Suprapubic skin (tissue), 4 donors: ENCODE results near the gene ECE1.

Experiments used
- EP300 ChIP-seq: sonication (generic); formaldehyde crosslinking; IDR thresholded peaks from one replicate; pipeline ENCODE4 v1.6.1; 2017; ENCODE audit warnings: antibody characterized with exemption
- POLR2A ChIP-seq, 2 donors: fragments of 450-650 bp; IDR thresholded peaks; one replicate each; pipeline ENCODE4 v1.6.1; 2017; ENCODE audit warnings: antibody characterized with exemption in 2 of 2, mild to moderate bottlenecking in 2 of 2, moderate library complexity in 2 of 2
- POLR2AphosphoS5 ChIP-seq, 3 donors: sonication (generic); formaldehyde crosslinking; IDR thresholded peaks; one replicate each; pipeline ENCODE4 v1.6.1; 2017; ENCODE audit warnings: antibody characterized with exemption in 3 of 3
- TF ChIP-seq, protein P1 (sequence below), 2 donors: fragments of 200-600 bp in 1 of 2; fragments of 450-650 bp in 1 of 2; sonication (generic) in 1 of 2; IDR thresholded peaks; one replicate each; pipeline ENCODE4 v1.5.1; 2016 to 2019; ENCODE audit warnings: antibody characterized with exemption in 2 of 2, mild to moderate bottlenecking in 1 of 2, moderate library complexity in 1 of 2

DNA sequence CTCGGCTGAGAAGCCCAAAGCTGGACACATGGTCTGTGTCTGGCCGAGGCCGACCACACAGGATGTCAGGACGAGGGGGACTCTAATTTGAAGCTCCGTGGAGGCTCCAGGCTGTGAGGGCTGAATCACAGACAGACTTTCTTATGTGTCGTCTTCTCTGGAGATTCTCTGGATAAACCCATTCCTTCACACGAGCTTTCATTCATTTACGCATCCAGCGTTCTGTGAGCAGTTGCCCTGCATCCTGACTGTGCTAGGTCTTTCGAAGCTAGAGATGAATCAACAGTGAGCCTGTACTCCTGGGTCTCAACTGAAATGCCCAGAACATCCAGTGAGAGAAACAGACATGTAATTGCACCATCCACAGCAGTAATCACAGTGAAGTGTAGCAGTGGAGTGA, 49.6 kb downstream of the ECE1 start:
- TF ChIP-seq, protein P1, sequence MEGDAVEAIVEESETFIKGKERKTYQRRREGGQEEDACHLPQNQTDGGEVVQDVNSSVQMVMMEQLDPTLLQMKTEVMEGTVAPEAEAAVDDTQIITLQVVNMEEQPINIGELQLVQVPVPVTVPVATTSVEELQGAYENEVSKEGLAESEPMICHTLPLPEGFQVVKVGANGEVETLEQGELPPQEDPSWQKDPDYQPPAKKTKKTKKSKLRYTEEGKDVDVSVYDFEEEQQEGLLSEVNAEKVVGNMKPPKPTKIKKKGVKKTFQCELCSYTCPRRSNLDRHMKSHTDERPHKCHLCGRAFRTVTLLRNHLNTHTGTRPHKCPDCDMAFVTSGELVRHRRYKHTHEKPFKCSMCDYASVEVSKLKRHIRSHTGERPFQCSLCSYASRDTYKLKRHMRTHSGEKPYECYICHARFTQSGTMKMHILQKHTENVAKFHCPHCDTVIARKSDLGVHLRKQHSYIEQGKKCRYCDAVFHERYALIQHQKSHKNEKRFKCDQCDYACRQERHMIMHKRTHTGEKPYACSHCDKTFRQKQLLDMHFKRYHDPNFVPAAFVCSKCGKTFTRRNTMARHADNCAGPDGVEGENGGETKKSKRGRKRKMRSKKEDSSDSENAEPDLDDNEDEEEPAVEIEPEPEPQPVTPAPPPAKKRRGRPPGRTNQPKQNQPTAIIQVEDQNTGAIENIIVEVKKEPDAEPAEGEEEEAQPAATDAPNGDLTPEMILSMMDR (IDR thresholded peaks at IDR 0.05): no peak
- TF ChIP-seq POLR2AphosphoS5 (IDR thresholded peaks at IDR 0.05): no peak
- no peak for TF ChIP-seq POLR2A (IDR thresholded peaks at IDR 0.05)
- no peak for TF ChIP-seq EP300
